HEK293 (cell line): ENCODE results near the gene TMC5.

Experiments
- CTCF ChIA-PET: fragments of 350-600 bp; formaldehyde crosslinking; extraction: SDS; loops from one replicate; lab custom pipeline; 2021; ENCODE audit warnings: antibody characterized with exemption; lab: Yijun Ruan, JAX
- POLR2A ChIA-PET: fragments of 300-600 bp; formaldehyde crosslinking; extraction: SDS; loops from one replicate; lab custom pipeline; 2020; ENCODE audit warnings: antibody characterized with exemption, inconsistent platforms; lab: Yijun Ruan, JAX
- H3K27ac ChIP-seq: fragments of 200-500 bp; sonication (Bioruptor generic); 2 replicates; pipeline ENCODE4 v1.5.1; 2014; ENCODE audit warnings: low read depth, low read length, control low read depth, inconsistent platforms; ENCODE audit errors: extremely low read depth
- H3K36me3 ChIP-seq, 2 experiments: fragments of 200-500 bp in 1 of 2; sonication (Bioruptor generic) in 1 of 2; 1 replicate in 1 of 2; 2 replicates in 1 of 2; pipeline ENCODE4 v1.5.1; 2014 to 2017; ENCODE audit warnings: inconsistent platforms in 2 of 2, low read length in 2 of 2; ENCODE audit not compliant: control insufficient read depth in 2 of 2, insufficient read depth in 1 of 2
- H3K4me1 ChIP-seq: fragments of 200-500 bp; sonication (Bioruptor generic); 2 replicates; pipeline ENCODE4 v1.5.1; 2014; ENCODE audit warnings: mild to moderate bottlenecking, low read length, inconsistent platforms; ENCODE audit not compliant: control insufficient read depth, insufficient read depth
- H3K4me3 ChIP-seq: 2 replicates; pipeline ENCODE4 v1.5.1; 2011; ENCODE audit warnings: low read depth, mild to moderate bottlenecking, control low read depth, low read length, moderate library complexity
- H3K9me3 ChIP-seq: fragments of 200-500 bp; sonication (Bioruptor generic); 2 replicates; pipeline ENCODE4 v1.5.1; 2014; ENCODE audit warnings: low read depth, low read length, inconsistent platforms; ENCODE audit not compliant: control insufficient read depth, insufficient read depth
- FEZF1 ChIP-seq: fragments of 450-650 bp; formaldehyde crosslinking; IDR thresholded peaks from 2 replicates; pipeline ENCODE4 v1.5.1; 2016; ENCODE audit warnings: missing biosample characterization, missing genetic modification characterization
- MZF1 ChIP-seq: fragments of 450-650 bp; formaldehyde crosslinking; IDR thresholded peaks from 2 replicates; pipeline ENCODE4 v1.5.1; 2017; ENCODE audit warnings: missing biosample characterization, missing genetic modification characterization, borderline replicate concordance
- PRDM1 ChIP-seq: fragments of 450-650 bp; formaldehyde crosslinking; IDR thresholded peaks from 2 replicates; pipeline ENCODE4; 2016; ENCODE audit warnings: missing biosample characterization, missing genetic modification characterization
- SCRT2 ChIP-seq: fragments of 450-650 bp; formaldehyde crosslinking; IDR thresholded peaks from 2 replicates; pipeline ENCODE4 v1.5.1; 2016; ENCODE audit warnings: missing biosample characterization, missing genetic modification characterization
- ZBTB17 ChIP-seq: fragments of 450-650 bp; formaldehyde crosslinking; IDR thresholded peaks from 2 replicates; pipeline ENCODE4 v1.5.1; 2016; ENCODE audit warnings: missing biosample characterization, missing genetic modification characterization
- ZBTB20 ChIP-seq: fragments of 450-650 bp; formaldehyde crosslinking; IDR thresholded peaks from 2 replicates; pipeline ENCODE4 v1.5.1; 2016; ENCODE audit warnings: missing biosample characterization, missing genetic modification characterization
- ZFP37 ChIP-seq: fragments of 450-650 bp; formaldehyde crosslinking; IDR thresholded peaks from 2 replicates; pipeline ENCODE4 v1.5.1; 2016; ENCODE audit warnings: missing biosample characterization, missing genetic modification characterization
- ZIC2 ChIP-seq: fragments of 450-650 bp; formaldehyde crosslinking; IDR thresholded peaks from 2 replicates; pipeline ENCODE4 v1.5.1; 2016; ENCODE audit warnings: missing biosample characterization, missing genetic modification characterization
- ZNF221 ChIP-seq: fragments of 450-650 bp; formaldehyde crosslinking; IDR thresholded peaks from 2 replicates; pipeline ENCODE4 v1.5.1; 2017; ENCODE audit warnings: missing biosample characterization, missing genetic modification characterization, borderline replicate concordance
- ZNF354C ChIP-seq: fragments of 450-650 bp; formaldehyde crosslinking; IDR thresholded peaks from 2 replicates; pipeline ENCODE4 v1.5.1; 2016; ENCODE audit warnings: missing biosample characterization, missing genetic modification characterization, low read depth, borderline replicate concordance
- ZNF391 ChIP-seq: fragments of 450-650 bp; formaldehyde crosslinking; IDR thresholded peaks from 2 replicates; pipeline ENCODE4 v1.5.1; 2016; ENCODE audit warnings: low read depth, missing biosample characterization, missing genetic modification characterization, borderline replicate concordance
- ZNF404 ChIP-seq: fragments of 450-650 bp; formaldehyde crosslinking; IDR thresholded peaks from 2 replicates; pipeline ENCODE4 v1.5.1; 2017; ENCODE audit warnings: missing biosample characterization, missing genetic modification characterization
- ZNF423 ChIP-seq: fragments of 450-650 bp; formaldehyde crosslinking; IDR thresholded peaks from 2 replicates; pipeline ENCODE4 v1.5.1; 2016; ENCODE audit warnings: missing biosample characterization, missing genetic modification characterization
- ZNF48 ChIP-seq: fragments of 450-650 bp; formaldehyde crosslinking; IDR thresholded peaks from 2 replicates; pipeline ENCODE4 v1.5.1; 2016; ENCODE audit warnings: missing biosample characterization, missing genetic modification characterization
- ZNF600 ChIP-seq: fragments of 450-650 bp; formaldehyde crosslinking; IDR thresholded peaks from 2 replicates; pipeline ENCODE4 v1.5.1; 2016; ENCODE audit warnings: missing biosample characterization, missing genetic modification characterization
- ZNF664 ChIP-seq: fragments of 450-650 bp; formaldehyde crosslinking; IDR thresholded peaks from 2 replicates; pipeline ENCODE4 v1.5.1; 2016; ENCODE audit warnings: missing biosample characterization, missing genetic modification characterization
- ZNF76 ChIP-seq: fragments of 450-650 bp; formaldehyde crosslinking; IDR thresholded peaks from 2 replicates; pipeline ENCODE4; 2016; ENCODE audit warnings: low read depth, missing biosample characterization, missing genetic modification characterization, borderline replicate concordance
- ZNF776 ChIP-seq: fragments of 450-650 bp; formaldehyde crosslinking; IDR thresholded peaks from 2 replicates; pipeline ENCODE4 v1.5.0; 2017; ENCODE audit warnings: missing biosample characterization, missing genetic modification characterization, borderline replicate concordance
- ZNF777 ChIP-seq: fragments of 450-650 bp; formaldehyde crosslinking; IDR thresholded peaks from 2 replicates; pipeline ENCODE4 v1.5.1; 2017; ENCODE audit warnings: missing biosample characterization, missing genetic modification characterization, borderline replicate concordance
- ZXDB ChIP-seq: fragments of 450-650 bp; formaldehyde crosslinking; IDR thresholded peaks from 2 replicates; pipeline ENCODE4 v1.5.1; 2016; ENCODE audit warnings: missing biosample characterization, missing genetic modification characterization
- TF ChIP-seq, protein P1 (sequence below): fragments of 450-650 bp; formaldehyde crosslinking; IDR thresholded peaks from 2 replicates; pipeline ENCODE4 v1.5.1; 2016; ENCODE audit warnings: missing biosample characterization, missing genetic modification characterization

TMC5 gene

DNA sequence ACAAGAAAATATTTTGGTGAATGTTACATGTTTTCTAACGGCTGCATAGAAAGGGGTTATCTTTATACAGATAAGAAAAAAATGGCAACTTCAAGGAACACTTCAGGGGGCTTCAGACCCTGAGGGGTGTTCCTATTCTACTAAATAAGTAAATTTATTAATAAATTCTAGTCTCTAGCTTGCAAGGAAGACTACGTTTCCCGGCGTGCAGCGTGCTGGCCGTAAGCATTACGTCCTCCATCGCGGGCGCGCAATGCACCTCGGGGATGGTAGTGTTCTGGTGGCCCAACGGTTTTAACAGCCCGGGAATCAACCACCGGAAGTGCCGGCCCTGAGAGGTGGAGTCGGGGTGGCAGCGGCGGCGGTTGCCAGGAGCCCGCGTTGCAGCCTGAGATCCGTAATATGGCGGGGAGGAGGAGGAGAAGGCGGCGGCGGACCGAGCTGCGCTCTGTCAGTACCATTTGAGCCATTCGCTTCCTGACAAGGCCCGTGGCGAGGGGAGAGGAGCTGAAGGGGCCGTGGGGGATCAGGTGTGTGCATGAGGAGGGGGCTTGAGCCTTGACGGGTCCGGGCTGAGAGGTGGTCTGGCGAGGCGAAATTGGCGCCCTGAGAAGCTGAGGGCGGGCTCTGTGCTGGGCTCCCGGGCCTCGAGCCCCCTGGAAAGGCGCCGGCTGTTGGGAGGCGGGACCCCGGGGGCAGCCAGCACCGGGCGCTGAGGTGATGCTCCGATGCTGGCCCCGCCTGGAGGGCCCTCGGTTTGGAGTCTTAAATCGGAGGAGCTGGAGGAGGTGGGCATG lies 106.1 kb downstream of the TMC5 start, which contains the start of gene CCP110 (continued):
- TF ChIP-seq, protein P1, sequence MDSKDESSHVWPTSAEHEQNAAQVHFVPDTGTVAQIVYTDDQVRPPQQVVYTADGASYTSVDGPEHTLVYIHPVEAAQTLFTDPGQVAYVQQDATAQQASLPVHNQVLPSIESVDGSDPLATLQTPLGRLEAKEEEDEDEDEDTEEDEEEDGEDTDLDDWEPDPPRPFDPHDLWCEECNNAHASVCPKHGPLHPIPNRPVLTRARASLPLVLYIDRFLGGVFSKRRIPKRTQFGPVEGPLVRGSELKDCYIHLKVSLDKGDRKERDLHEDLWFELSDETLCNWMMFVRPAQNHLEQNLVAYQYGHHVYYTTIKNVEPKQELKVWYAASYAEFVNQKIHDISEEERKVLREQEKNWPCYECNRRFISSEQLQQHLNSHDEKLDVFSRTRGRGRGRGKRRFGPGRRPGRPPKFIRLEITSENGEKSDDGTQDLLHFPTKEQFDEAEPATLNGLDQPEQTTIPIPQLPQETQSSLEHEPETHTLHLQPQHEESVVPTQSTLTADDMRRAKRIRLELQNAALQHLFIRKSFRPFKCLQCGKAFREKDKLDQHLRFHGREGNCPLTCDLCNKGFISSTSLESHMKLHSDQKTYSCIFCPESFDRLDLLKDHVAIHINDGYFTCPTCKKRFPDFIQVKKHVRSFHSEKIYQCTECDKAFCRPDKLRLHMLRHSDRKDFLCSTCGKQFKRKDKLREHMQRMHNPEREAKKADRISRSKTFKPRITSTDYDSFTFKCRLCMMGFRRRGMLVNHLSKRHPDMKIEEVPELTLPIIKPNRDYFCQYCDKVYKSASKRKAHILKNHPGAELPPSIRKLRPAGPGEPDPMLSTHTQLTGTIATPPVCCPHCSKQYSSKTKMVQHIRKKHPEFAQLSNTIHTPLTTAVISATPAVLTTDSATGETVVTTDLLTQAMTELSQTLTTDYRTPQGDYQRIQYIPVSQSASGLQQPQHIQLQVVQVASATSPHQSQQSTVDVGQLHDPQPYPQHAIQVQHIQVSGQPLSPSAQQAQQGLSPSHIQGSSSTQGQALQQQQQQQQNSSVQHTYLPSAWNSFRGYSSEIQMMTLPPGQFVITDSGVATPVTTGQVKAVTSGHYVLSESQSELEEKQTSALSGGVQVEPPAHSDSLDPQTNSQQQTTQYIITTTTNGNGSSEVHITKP (tag by site-specific recombination): peak; percentile 50

- Histone ChIP-seq H3K36me3 (peaks cover 14 to 17% of the 10 kb centered on the region in 2 experiments), H3K4me1 (peaks cover 10% of the 10 kb centered on the region; the same call in 1 of the 2 replicates), H3K9me3 (no peaks in the 10 kb centered on the region), H3K27ac (peak overlapping the region; percentile 68; the same call in 1 of the 2 replicates), H3K4me3 (peak overlapping the region; percentile 95)
- ChIA-PET POLR2A (interaction anchor here (0.6 to 2.5 kb wide), 4 partner anchors 13 to 131 kb away, joined by 3 to 25 read pairs (median 3); partner anchors contain the start of gene VPS35L), CTCF (interaction anchor here (0.8 to 1.8 kb wide), 5 partner anchors 10 to 438 kb away, joined by 3 to 9 read pairs (median 3); partner anchors contain the start of gene VPS35L)
- TF ChIP-seq ZNF404 (tag by site-specific recombination) (no peak), ZIC2 (tag by site-specific recombination) (0 out of 2 replicates have a peak, but pooled peaks have one; percentile 13), ZNF664 (tag by site-specific recombination) (no peak), ZNF354C (tag by site-specific recombination) (no peak), ZNF221 (no peak), ZNF776 (tag by site-specific recombination) (no peak), ZNF391 (no peak), ZBTB20 (no peak)
Observed at GRCh38 chr16:19524356-19524615, 106.6 kb downstream of the TMC5 start.

GRCh38 chr16:19524616-19525384 lies 107.1 kb downstream of the TMC5 start:
- CTCF ChIA-PET: interaction anchor here (0.7 to 1.8 kb wide), 8 partner anchors 9 to 439 kb away, joined by 3 to 10 read pairs (median 4); partner anchors contain the start of gene VPS35L
- H3K4me1 ChIP-seq: peaks cover 10% of the 10 kb centered on the region; the same call in 1 of the 2 replicates
- peaks cover 12 to 21% of the 10 kb centered on the region in 2 experiments for H3K36me3 ChIP-seq
- H3K27ac ChIP-seq: peak overlapping the region; percentile 68; the same call in 1 of the 2 replicates
- POLR2A ChIA-PET: interaction anchor here (0.6 to 2.5 kb wide), 3 partner anchors 13 to 30 kb away, joined by 3 to 25 read pairs (median 3); partner anchors contain the start of gene VPS35L
- H3K9me3 ChIP-seq: no peaks in the 10 kb centered on the region
- TF ChIP-seq SCRT2 (tag by site-specific recombination) (peak; percentile 73), ZNF48 (tag by site-specific recombination) (no peak), ZFP37 (tag by site-specific recombination) (no peak), MZF1 (tag by site-specific recombination) (peak; percentile 49; the same call in 1 of the 2 replicates), PRDM1 (peak; percentile 13; the same call in 1 of the 2 replicates), ZNF423 (tag by site-specific recombination) (no peak), ZNF777 (tag by site-specific recombination) (no peak), ZNF76 (peak; percentile 29; the same call in 1 of the 2 replicates), ZBTB17 (tag by site-specific recombination) (peak; percentile 31), ZNF600 (tag by site-specific recombination) (peak; percentile 84), ZXDB (tag by site-specific recombination) (peak; percentile 97), FEZF1 (tag by site-specific recombination) (peak; percentile 9; the same call in 1 of the 2 replicates), ZBTB20 (peak; percentile 27; the same call in 1 of the 2 replicates)
- TF ChIP-seq, all 188 proteins: peak for 9
- peak overlapping the region; percentile 95 for H3K4me3 ChIP-seq
